Neuronal stem cell (in vitro differentiated cells): ENCODE measurements around the gene POU5F1.

Experiments used
- DNase-seq: peaks from one replicate; pipeline ENCODE4 v3.0.0-alpha.2; 2013; ENCODE audit warnings: low spot score
- H2AFZ ChIP-seq: one replicate; pipeline ENCODE4 v1.6.1; 2013; ENCODE audit warnings: mild to moderate bottlenecking, low read length, inconsistent platforms
- H2AK5ac ChIP-seq: 2 replicates; pipeline ENCODE4 v1.6.1; 2013; ENCODE audit warnings: low read depth, mild to moderate bottlenecking, inconsistent platforms, low read length, moderate library complexity, mixed read lengths
- H2BK120ac ChIP-seq: 2 replicates; pipeline ENCODE4 v1.6.1; 2013; ENCODE audit warnings: low read depth, mild to moderate bottlenecking, inconsistent platforms, low read length, moderate library complexity, mixed read lengths
- H2BK12ac ChIP-seq: one replicate; pipeline ENCODE4 v1.6.1; 2013; ENCODE audit warnings: low read length, inconsistent platforms
- H2BK15ac ChIP-seq: 2 replicates; pipeline ENCODE4 v1.6.1; 2013; ENCODE audit warnings: mild to moderate bottlenecking, low read length, inconsistent platforms, mixed read lengths
- H2BK5ac ChIP-seq: one replicate; pipeline ENCODE4 v1.6.1; 2013; ENCODE audit warnings: inconsistent platforms, mild to moderate bottlenecking, low read length, moderate library complexity
- H3K14ac ChIP-seq: one replicate; pipeline ENCODE4 v1.6.1; 2013; ENCODE audit warnings: low read length, inconsistent platforms
- H3K18ac ChIP-seq: 2 replicates; pipeline ENCODE4 v1.6.1; 2013; ENCODE audit warnings: low read length, inconsistent platforms
- H3K23ac ChIP-seq: 2 replicates; pipeline ENCODE4 v1.6.1; 2013; ENCODE audit warnings: low read depth, mild to moderate bottlenecking, mixed read lengths, low read length, inconsistent platforms; ENCODE audit not compliant: poor library complexity
- H3K27ac ChIP-seq: replicated peaks from 3 replicates; pipeline ENCODE4 v1.5.1; 2013; ENCODE audit warnings: low read length, inconsistent platforms
- H3K27me3 ChIP-seq, 3 experiments: 2 replicates each; pipeline ENCODE4 v1.6.1; 2013; ENCODE audit warnings: low read length in 3 of 3, mild to moderate bottlenecking in 2 of 3, inconsistent platforms in 1 of 3, low read depth in 1 of 3, mixed read lengths in 1 of 3, moderate library complexity in 1 of 3; ENCODE audit not compliant: control insufficient read depth in 3 of 3, insufficient read depth in 3 of 3
- H3K36me3 ChIP-seq, 2 donors: replicated peaks in 1 of 2; 2 replicates each; pipeline ENCODE4 v1.6.1; 2013; ENCODE audit warnings: low read length in 2 of 2; ENCODE audit not compliant: control insufficient read depth in 2 of 2, insufficient read depth in 2 of 2
- H3K4ac ChIP-seq: 2 replicates; pipeline ENCODE4 v1.6.1; 2013; ENCODE audit warnings: inconsistent platforms, mild to moderate bottlenecking, low read length, moderate library complexity
- H3K4me1 ChIP-seq, 2 donors: 1 replicate in 1 of 2; 2 replicates in 1 of 2; pipeline ENCODE4 v1.6.1; 2013; ENCODE audit warnings: low read length in 2 of 2, low read depth in 1 of 2; ENCODE audit not compliant: control insufficient read depth in 2 of 2, insufficient read depth in 1 of 2
- H3K4me2 ChIP-seq: one replicate; pipeline ENCODE4 v1.6.1; 2013; ENCODE audit warnings: mild to moderate bottlenecking, low read length, inconsistent platforms; ENCODE audit not compliant: insufficient read depth, poor library complexity, severe bottlenecking
- H3K4me3 ChIP-seq, 2 donors: 2 replicates each; pipeline ENCODE4 v1.5.1; 2013; ENCODE audit warnings: low read length in 2 of 2, mild to moderate bottlenecking in 2 of 2, inconsistent platforms in 1 of 2, moderate library complexity in 1 of 2
- H3K79me1 ChIP-seq: one replicate; pipeline ENCODE4 v1.6.1; 2013; ENCODE audit warnings: low read depth, mild to moderate bottlenecking, inconsistent platforms, low read length, moderate library complexity
- H3K9ac ChIP-seq: one replicate; pipeline ENCODE4 v1.6.1; 2013; ENCODE audit warnings: mild to moderate bottlenecking, low read depth, low read length, inconsistent platforms; ENCODE audit not compliant: poor library complexity
- H3K9me3 ChIP-seq, 2 donors: replicated peaks in 1 of 2; 2 replicates each; pipeline versions ENCODE3 to v1.6.1; 2013; ENCODE audit warnings: low read length in 2 of 2, mild to moderate bottlenecking in 2 of 2, inconsistent platforms in 1 of 2, low read depth in 1 of 2, mixed read lengths in 1 of 2, moderate library complexity in 1 of 2; ENCODE audit not compliant: control insufficient read depth in 2 of 2, insufficient read depth in 1 of 2
- H4K8ac ChIP-seq: one replicate; pipeline ENCODE4 v1.6.1; 2013; ENCODE audit warnings: low read depth, mild to moderate bottlenecking, inconsistent platforms, low read length, moderate library complexity
- H4K91ac ChIP-seq: one replicate; pipeline ENCODE4 v1.6.1; 2013; ENCODE audit warnings: low read length, low read depth, mild to moderate bottlenecking, inconsistent platforms; ENCODE audit not compliant: poor library complexity
- WGBS, 2 donors: extraction: QIAGEN DNeasy Blood & Tissue Kit; methylation state at CpG; one replicate each; pipeline ENCODE4 v1.1.7; 2013; ENCODE audit warnings: missing lambda C conversion rate in 2 of 2, mixed read lengths in 1 of 2; ENCODE audit not compliant: insufficient read length in 2 of 2, insufficient replicate concordance in 1 of 2; ENCODE audit errors: extremely low coverage in 2 of 2; 5-methylcytosine and 5-hydroxymethylcytosine counted together

POU5F1 gene

GRCh38 chr6:31210741-31211532 lies 40.5 kb upstream of the POU5F1 start:
- no CpG with 5 or more reads among the region's 5 CpGs for WGBS, 2 donors
- no peak overlapping the region for H3K4ac ChIP-seq
- no peak overlapping the region for H2BK12ac ChIP-seq
- H2BK5ac ChIP-seq, result no peak overlapping the region
- no peak overlapping the region for H2BK120ac ChIP-seq
- H3K79me1 ChIP-seq, result no peaks in the 10 kb centered on the region
- no peak overlapping the region for H3K27ac ChIP-seq
- peaks cover 1 to 21% of the 10 kb centered on the region in 2 donors for H3K4me1 ChIP-seq
- H4K8ac ChIP-seq, result no peak overlapping the region
- no peak overlapping the region for H3K9ac ChIP-seq
- no peak overlapping the region for H3K4me3 ChIP-seq
- no peak overlapping the region for H3K18ac ChIP-seq
- no peak overlapping the region for H3K23ac ChIP-seq
- H2AK5ac ChIP-seq, result no peak overlapping the region
- DNase-seq, result no peak
- H3K36me3 ChIP-seq, result no peaks in the 10 kb centered on the region
- no peak overlapping the region for H3K4me2 ChIP-seq
- no peaks in the 10 kb centered on the region for H3K27me3 ChIP-seq
- H3K14ac ChIP-seq, result no peak overlapping the region
- H2AFZ ChIP-seq, result peak overlapping the region; percentile 25
- no peak overlapping the region for H2BK15ac ChIP-seq
- no peaks in the 10 kb centered on the region for H3K9me3 ChIP-seq
- H4K91ac ChIP-seq, result no peak overlapping the region

- Histone ChIP-seq H3K36me3 (no peaks in the 10 kb centered on the region), H2BK12ac (no peak overlapping the region), H3K18ac (no peak overlapping the region), H2BK5ac (no peak overlapping the region), H2BK120ac (no peak overlapping the region), H3K4me1 (peaks cover 1 to 21% of the 10 kb centered on the region in 2 donors), H4K8ac (no peak overlapping the region), H2BK15ac (no peak overlapping the region), H3K27me3 (no peaks in the 10 kb centered on the region), H3K79me1 (no peaks in the 10 kb centered on the region), H3K14ac (no peak overlapping the region), H2AK5ac (no peak overlapping the region), H3K9me3 (no peaks in the 10 kb centered on the region), H3K23ac (no peak overlapping the region), H3K4me3 (no peak overlapping the region), H3K27ac (no peak overlapping the region), H4K91ac (no peak overlapping the region), H3K9ac (no peak overlapping the region), H3K4ac (no peak overlapping the region), H2AFZ (no peak overlapping the region), H3K4me2 (no peak overlapping the region)
- no CpG with 5 or more reads among the region's 6 CpGs for WGBS, 2 donors
- DNase-seq, result no peak
Observed at GRCh38 chr6:31210123-31210522, 39.6 kb upstream of the POU5F1 start.

GRCh38 chr6:31209137-31209536 lies 38.7 kb upstream of the POU5F1 start:
- no peak overlapping the region for H4K91ac ChIP-seq
- no peaks in the 10 kb centered on the region for H3K27me3 ChIP-seq
- H3K4me3 ChIP-seq, result no peak overlapping the region
- H3K79me1 ChIP-seq, result no peaks in the 10 kb centered on the region
- no peak overlapping the region for H2BK15ac ChIP-seq
- DNase-seq, result no peak
- H3K18ac ChIP-seq, result no peak overlapping the region
- H2BK5ac ChIP-seq, result no peak overlapping the region
- H3K14ac ChIP-seq, result no peak overlapping the region
- H3K4ac ChIP-seq, result no peak overlapping the region
- H3K27ac ChIP-seq, result no peak overlapping the region
- H3K23ac ChIP-seq, result no peak overlapping the region
- H3K4me1 ChIP-seq, result peaks cover 1 to 18% of the 10 kb centered on the region in 2 donors
- no peak overlapping the region for H3K4me2 ChIP-seq
- no CpG with 5 or more reads among the region's 2 CpGs for WGBS, 2 donors
- no peak overlapping the region for H2AFZ ChIP-seq
- H3K9ac ChIP-seq, result no peak overlapping the region
- no peaks in the 10 kb centered on the region for H3K36me3 ChIP-seq
- H2BK12ac ChIP-seq, result no peak overlapping the region
- no peak overlapping the region for H4K8ac ChIP-seq
- no peak overlapping the region for H2AK5ac ChIP-seq
- H3K9me3 ChIP-seq, result no peaks in the 10 kb centered on the region
- H2BK120ac ChIP-seq, result no peak overlapping the region

DNA sequence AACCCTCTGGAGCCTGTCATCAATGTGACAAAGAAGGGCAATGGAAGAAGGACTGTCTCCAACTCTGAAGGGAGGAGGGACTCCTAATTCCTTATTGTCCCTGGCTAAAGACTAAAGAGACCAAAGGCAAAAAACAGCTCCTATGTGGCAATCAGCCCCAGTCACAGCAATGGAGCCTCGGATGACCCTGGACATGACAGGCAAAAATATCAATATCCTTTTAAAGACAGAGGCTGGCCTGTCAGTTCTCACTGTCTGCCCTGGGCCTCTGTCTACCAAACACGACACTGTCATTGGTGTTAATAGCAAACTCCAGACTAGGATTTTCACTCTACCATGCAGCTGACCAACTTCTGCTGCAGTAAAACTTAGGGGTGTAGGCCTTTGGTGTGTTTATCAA lies 38.0 kb upstream of the POU5F1 start:
- H3K9ac ChIP-seq, result no peak overlapping the region
- no peak overlapping the region for H3K4me3 ChIP-seq
- H2BK120ac ChIP-seq, result no peak overlapping the region
- H4K8ac ChIP-seq, result no peak overlapping the region
- H4K91ac ChIP-seq, result no peak overlapping the region
- no peak overlapping the region for H2AK5ac ChIP-seq
- peak overlapping the region; percentile 77 for H2AFZ ChIP-seq
- H3K79me1 ChIP-seq, result no peaks in the 10 kb centered on the region
- H3K36me3 ChIP-seq, result no peaks in the 10 kb centered on the region
- no peak for DNase-seq
- peaks cover 1 to 22% of the 10 kb centered on the region in 2 donors for H3K4me1 ChIP-seq
- no CpG with 5 or more reads among the region's 2 CpGs for WGBS, 2 donors
- H3K4ac ChIP-seq, result no peak overlapping the region
- H3K27ac ChIP-seq, result no peak overlapping the region
- no peak overlapping the region for H2BK12ac ChIP-seq
- H3K23ac ChIP-seq, result no peak overlapping the region
- H3K14ac ChIP-seq, result no peak overlapping the region
- H2BK5ac ChIP-seq, result no peak overlapping the region
- no peak overlapping the region for H3K4me2 ChIP-seq
- H3K18ac ChIP-seq, result no peak overlapping the region
- H3K9me3 ChIP-seq, result no peaks in the 10 kb centered on the region
- no peaks in the 10 kb centered on the region for H3K27me3 ChIP-seq
- no peak overlapping the region for H2BK15ac ChIP-seq
